Activated CD4-positive, alpha-beta T cell treated with anti-CD3 and anti-CD28 coated beads, Interleukin-2, amount 10 ng/mL, durations not matched to agents 24 days and 14 days (primary cell): ENCODE results near the gene CFAP97D1. TPM values are rescaled to one million over a fixed set of nuclear protein-coding genes. Genes with fewer than 3 reads are reported as not detected.

Experiments used
- DNase-seq: peaks from one replicate; pipeline ENCODE4 v3.0.0; 2022
- H3K27ac Mint-ChIP-seq: one replicate; pipeline ENCODE4 v1.8.0; 2022; ENCODE audit warnings: mild to moderate bottlenecking, mixed read lengths
- H3K27me3 Mint-ChIP-seq: one replicate; pipeline ENCODE4 v1.8.0; 2022; ENCODE audit warnings: mixed read lengths
- H3K36me3 Mint-ChIP-seq: one replicate; pipeline ENCODE4 v1.8.0; 2022; ENCODE audit warnings: low read depth, mild to moderate bottlenecking, mixed read lengths
- H3K4me1 Mint-ChIP-seq: one replicate; pipeline ENCODE4 v1.8.0; 2021; ENCODE audit warnings: mixed read lengths
- H3K4me3 Mint-ChIP-seq: one replicate; pipeline ENCODE4 v1.8.0; 2022; ENCODE audit warnings: mild to moderate bottlenecking, moderate library complexity, mixed read lengths
- H3K9me3 Mint-ChIP-seq: one replicate; pipeline ENCODE4 v1.8.0; 2021; ENCODE audit warnings: mixed read lengths
- intact Hi-C: fragments of 100-400 bp; cut with micrococcal nuclease; formaldehyde crosslinking; loops from one replicate; pipeline ENCODE4 v1.15.1; 2023
- total RNA-seq: library from RNA; stranded (reverse); gene quantifications from 2 replicates; pipeline ENCODE4 v1.2.3, GENCODE V29; 2022

The CFAP97D1 gene
- total RNA-seq, 1 donor from 2014 or later = not detected

DNA sequence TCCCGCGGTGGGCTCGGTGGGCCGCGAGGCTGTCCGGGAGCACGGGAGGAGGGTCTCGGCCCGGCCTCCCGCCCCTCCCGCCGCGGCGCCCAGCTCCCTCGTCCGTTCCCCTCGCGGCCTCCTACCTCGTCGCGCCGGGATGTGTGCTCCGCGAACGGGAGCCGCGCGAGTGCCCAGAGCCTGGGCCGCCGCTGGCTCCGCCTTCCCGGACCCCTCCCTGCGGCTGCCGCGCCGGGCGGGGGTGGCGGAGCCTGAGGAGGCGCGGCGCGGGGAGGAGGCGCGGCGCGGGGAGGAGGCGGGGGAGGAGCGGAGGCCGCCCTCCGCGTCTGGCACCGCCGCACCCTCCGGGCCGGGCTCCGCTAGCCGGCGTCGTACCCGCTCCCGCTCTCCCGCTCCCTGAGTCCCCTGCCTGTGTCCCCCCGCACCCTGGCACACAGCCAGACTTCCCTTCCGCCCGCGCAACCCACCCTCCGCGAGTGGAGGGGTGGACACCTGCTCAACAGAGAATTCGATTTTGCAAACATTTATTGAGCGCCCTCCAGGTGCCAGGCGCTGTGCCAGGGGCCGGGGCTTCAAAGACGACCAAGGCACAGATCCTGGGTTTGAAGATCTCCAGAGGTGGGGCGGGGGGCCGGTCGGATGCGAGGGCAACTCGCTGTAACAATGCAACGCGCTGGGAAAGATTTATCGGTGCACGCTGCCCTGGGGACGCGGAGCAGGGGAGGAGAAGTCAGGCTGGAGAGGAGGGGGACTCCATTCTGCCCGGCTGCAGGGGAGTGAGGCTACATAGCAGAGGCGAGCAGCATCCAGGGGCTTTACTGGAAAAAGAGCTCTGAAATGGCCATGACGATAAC lies 53.0 kb downstream of the CFAP97D1 start, which contains the start of gene MPP3:
MPP3 (minus strand) TSS at position 171 of the 854 bp plus-strand sequence. CDS start 1,240 bp downstream, outside the sequence.
- H3K27me3 Mint-ChIP-seq = peaks cover 53% of the 10 kb centered on the region
- no peaks in the 10 kb centered on the region for H3K36me3 Mint-ChIP-seq
- intact Hi-C loops = no loop called here
- H3K27ac Mint-ChIP-seq = no peak within 1 kb of the TSS
- H3K4me3 Mint-ChIP-seq = peak within 1 kb of the TSS; percentile 71
- DNase-seq = peak; percentile 86
- peaks cover 14% of the 10 kb centered on the region for H3K4me1 Mint-ChIP-seq
- H3K9me3 Mint-ChIP-seq = no peaks in the 10 kb centered on the region

DNA sequence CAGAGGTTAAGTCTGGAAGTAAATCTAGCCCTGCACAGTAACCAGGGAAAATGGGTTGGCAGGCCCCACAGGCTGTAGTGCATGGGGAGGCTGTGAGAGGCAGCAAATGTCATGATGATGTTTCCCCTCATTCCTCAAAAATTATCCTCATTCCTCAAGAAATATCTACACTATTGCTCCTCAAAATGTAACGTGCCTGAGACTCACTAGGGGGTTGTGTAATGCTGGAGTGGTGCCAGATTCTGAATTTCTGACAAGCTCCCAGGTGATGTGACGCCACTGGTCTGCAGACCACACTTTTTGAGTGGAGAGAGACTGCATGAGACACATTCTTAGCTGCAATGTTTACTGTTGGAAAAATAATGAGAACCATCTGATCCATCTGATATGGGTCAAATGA lies 53.9 kb downstream of the CFAP97D1 start:
- no peak for DNase-seq
- intact Hi-C loops = no loop called here
- no peaks in the 10 kb centered on the region for H3K36me3 Mint-ChIP-seq
- no peak overlapping the region for H3K27ac Mint-ChIP-seq
- peaks cover 14% of the 10 kb centered on the region for H3K4me1 Mint-ChIP-seq
- H3K9me3 Mint-ChIP-seq = no peaks in the 10 kb centered on the region
- H3K4me3 Mint-ChIP-seq = peak overlapping the region; percentile 57
- peaks cover 53% of the 10 kb centered on the region for H3K27me3 Mint-ChIP-seq

Other genes with a start within 250 kb of the CFAP97D1 start
- gene ETV4, start 234.1 kb upstream of the CFAP97D1 start, total RNA-seq = 7.7 and 8.3 TPM in 2 replicates
- 0.21 and 0.50 TPM in 2 replicates for gene MEOX1, start 118.5 kb upstream of the CFAP97D1 start, total RNA-seq
- gene SOST, start 21.6 kb upstream of the CFAP97D1 start, total RNA-seq = not detected in 2 replicates
- gene DUSP3, start 1.5 kb upstream of the CFAP97D1 start, total RNA-seq = 16.5 and 18.3 TPM in 2 replicates
- gene MPP3, start 52.7 kb downstream of the CFAP97D1 start, total RNA-seq = 0.63 TPM in 1 of 2 replicates, not detected in the other
- not detected in 2 replicates for gene CD300LG, start 66.7 kb downstream of the CFAP97D1 start, total RNA-seq
- gene MPP2, start 127.1 kb downstream of the CFAP97D1 start, total RNA-seq = 0.83 and 1.3 TPM in 2 replicates
- gene PPY, start 162.0 kb downstream of the CFAP97D1 start, total RNA-seq = not detected in 2 replicates
- gene PYY, start 173.5 kb downstream of the CFAP97D1 start, total RNA-seq = 0.26 TPM in 1 of 2 replicates, not detected in the other
- 0.59 and 0.91 TPM in 2 replicates for gene NAGS, start 224.2 kb downstream of the CFAP97D1 start, total RNA-seq
- 27.5 and 32.8 TPM in 2 replicates for gene TMEM101, start 234.5 kb downstream of the CFAP97D1 start, total RNA-seq